Activated naive CD4-positive, alpha-beta T cell treated with anti-CD3 and anti-CD28 coated beads, Interleukin-2, amount 10 ng/mL, durations not matched to agents 5 hours and 36 hours (primary cell): ENCODE data around the gene RSPH10B. TPM values are rescaled to one million over a fixed set of nuclear protein-coding genes. Genes with fewer than 3 reads are reported as not detected.

Source experiments
- total RNA-seq, 2 experiments: library from RNA; stranded (reverse); gene quantifications; one replicate each; pipeline ENCODE4 v1.2.3, GENCODE V29; 2021

RSPH10B gene
- total RNA-seq, result under 1 TPM in 1 of 2 experiments, not detected in 1; 0.67 TPM

DNA sequence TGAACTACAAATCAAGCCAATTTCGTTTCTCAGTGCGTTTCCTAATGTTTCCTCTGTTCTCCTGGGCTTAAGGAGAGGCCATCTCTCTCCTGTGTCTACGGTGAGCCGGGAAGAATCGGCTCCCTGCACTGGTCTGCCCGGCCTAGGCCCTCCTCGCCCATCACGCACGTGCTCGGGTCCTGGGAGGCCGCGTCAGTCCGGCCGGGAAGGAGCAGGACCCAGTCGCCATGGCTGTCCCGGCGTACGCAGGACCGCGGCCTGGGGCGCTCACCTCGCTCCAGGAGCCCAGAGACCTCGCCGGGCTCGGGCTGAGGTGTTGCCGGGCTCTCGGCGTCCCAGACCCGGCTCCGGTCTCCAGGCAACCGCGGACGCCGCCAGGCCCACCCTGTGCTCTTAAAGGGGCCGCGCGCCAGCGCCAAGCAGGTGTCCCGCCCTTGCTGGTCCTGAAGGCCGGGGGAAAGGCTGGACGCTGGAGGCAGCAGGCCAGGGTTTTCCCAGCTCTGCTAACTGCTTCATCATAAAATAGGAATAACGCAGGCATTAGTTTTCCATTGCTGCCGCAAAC is at the start of gene RSPH10B:
Gene RSPH10B (minus strand): TSS at position 343 of the 565 bp plus-strand sequence. CDS start 3,573 bp downstream, outside the sequence.

DNA sequence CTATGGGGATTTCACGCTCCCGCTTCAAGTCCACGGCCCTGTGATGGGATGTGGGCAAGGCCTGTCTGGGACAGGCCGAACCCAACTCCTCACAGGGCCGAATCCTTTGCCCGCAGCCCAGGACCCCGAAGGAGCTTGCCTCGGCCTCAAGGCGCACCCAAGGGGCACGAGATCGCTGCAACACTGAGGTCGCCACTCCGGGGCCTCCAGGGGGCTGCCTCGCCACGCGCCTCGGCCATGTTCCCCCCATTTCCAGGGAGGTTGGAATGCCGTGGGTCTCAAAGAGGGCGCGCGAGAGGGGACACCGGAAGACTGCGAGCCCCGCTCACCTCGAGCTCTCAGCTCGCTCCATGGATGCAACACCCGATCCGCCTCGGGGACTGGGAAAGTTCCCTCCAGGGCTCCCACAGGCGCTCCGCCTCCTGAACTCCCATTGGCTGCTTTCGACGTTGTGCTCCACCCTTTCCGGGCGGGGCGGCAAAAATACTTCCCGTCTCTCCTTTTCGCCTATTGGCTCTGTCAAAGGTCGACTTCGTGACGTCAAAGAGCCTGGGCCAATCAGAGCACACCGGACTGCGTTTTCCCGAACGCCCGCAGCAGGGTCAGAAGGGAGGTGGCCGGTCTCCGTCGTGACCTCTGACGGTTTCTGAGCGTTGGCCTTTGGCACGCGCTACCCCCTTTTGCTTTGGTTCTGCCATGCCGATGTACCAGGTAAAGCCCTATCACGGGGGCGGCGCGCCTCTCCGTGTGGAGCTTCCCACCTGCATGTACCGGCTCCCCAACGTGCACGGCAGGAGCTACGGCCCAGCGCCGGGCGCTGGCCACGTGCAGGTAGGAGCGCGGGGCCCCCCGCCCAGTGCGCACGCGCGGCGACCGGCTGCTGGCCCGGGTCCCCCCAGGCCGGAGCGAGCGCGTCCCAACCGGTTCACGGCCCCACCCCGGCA is 38.5 kb upstream of the RSPH10B start, which contains the start of the genes AIMP2 and PMS2:
Gene AIMP2 (plus strand): TSS at position 605 of the 944 bp plus-strand sequence. CDS start 92 bp downstream, at position 697.
Gene PMS2 (minus strand): TSS at position 382 of the 944 bp plus-strand sequence. CDS start 30 bp downstream, at position 352.

DNA sequence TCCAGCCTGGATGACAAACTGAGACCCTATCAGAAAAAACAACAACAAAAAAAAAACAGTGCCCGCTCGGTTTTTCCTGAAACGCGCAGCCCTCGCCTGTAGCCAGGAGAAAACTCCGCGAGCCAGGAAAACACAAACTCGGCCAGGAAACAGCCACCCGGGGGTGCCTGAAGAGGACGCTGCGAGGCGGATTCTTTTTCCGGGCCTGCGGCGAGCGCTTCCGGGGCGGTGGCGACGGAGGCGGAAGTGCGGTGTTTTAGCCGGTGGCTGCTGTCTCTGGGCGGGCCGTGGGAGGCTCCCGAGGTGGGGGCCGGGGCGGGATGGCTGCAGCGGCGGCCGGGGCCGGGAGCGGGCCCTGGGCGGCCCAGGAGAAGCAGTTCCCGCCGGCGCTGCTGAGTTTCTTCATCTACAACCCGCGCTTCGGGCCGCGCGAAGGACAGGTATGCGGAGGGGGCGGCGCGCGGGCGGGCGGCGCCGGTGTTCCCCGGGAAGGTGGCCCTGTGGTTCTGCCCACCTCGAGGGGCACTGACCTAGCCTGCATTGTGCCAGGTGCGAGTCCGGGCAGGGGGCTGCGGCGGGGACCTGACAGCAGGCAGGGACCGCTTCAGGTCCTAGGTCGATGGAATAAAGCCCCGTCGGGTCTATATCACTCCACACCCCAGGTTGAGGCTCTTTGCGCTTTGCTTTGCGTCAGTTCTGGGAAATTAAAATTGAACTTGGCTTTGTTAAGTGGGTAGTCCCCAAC is 71.8 kb downstream of the RSPH10B start, which contains the start of gene CCZ1:
Gene CCZ1 (plus strand): TSS at position 254 of the 745 bp plus-strand sequence. CDS start 67 bp downstream, at position 321.

Other genes with a start within 250 kb of the RSPH10B start
- 10 to 100 TPM; 31.0 to 31.6 TPM for gene RNF216, start 189.0 kb downstream of the RSPH10B start, total RNA-seq
- gene OCM, start 89.9 kb downstream of the RSPH10B start, total RNA-seq, result 1 to 10 TPM; 1.2 to 1.7 TPM
- 10 to 100 TPM; 82.5 to 98.2 TPM for gene CCZ1, start 72.0 kb downstream of the RSPH10B start, total RNA-seq
- gene PMS2, start 38.4 kb upstream of the RSPH10B start, total RNA-seq, result 10 to 100 TPM; 20.9 to 21.4 TPM
- 10 to 100 TPM; 23.8 to 26.8 TPM for gene AIMP2, start 38.6 kb upstream of the RSPH10B start, total RNA-seq
- gene ANKRD61, start 60.7 kb upstream of the RSPH10B start, total RNA-seq, result not detected
- 100 to 1,000 TPM; 109 to 110 TPM for gene EIF2AK1, start 88.5 kb upstream of the RSPH10B start, total RNA-seq
- gene USP42, start 134.3 kb upstream of the RSPH10B start, total RNA-seq, result 10 to 100 TPM; 14.2 to 14.4 TPM